SK-N-SH (cell line): ENCODE data around the gene SPEF2. TPM values are rescaled to one million over a fixed set of nuclear protein-coding genes. Genes with fewer than 3 reads are reported as not detected.

Experiments used
- CTCF ChIA-PET: fragments of 300-600, 350-600 bp; formaldehyde crosslinking; extraction: SDS; loops from one replicate; lab custom pipeline; 2021; lab: Yijun Ruan, JAX
- POLR2A ChIA-PET: fragments of 350-600 bp; sonication (Branson Sonifier 250); formaldehyde crosslinking; extraction: SDS; loops from one replicate; lab custom pipeline; 2020; ENCODE audit warnings: antibody characterized with exemption, inconsistent platforms; lab: Yijun Ruan, JAX
- DNase-seq: peaks from one replicate; pipeline ENCODE4 v3.0.0; 2012
- H2AFZ ChIP-seq: fragments of 200-600 bp; sonication (generic); 2 replicates; pipeline ENCODE4 v1.8.1; 2016; ENCODE audit warnings: antibody characterized with exemption, mild to moderate bottlenecking, low read depth
- H3F3A ChIP-seq: fragments of 200-600 bp; sonication (generic); replicated peaks from 2 replicates; pipeline ENCODE3; 2016; ENCODE audit warnings: antibody characterized with exemption, mild to moderate bottlenecking; ENCODE audit not compliant: insufficient read depth
- H3K27ac ChIP-seq, 2 experiments: fragments of 200-500 bp in 1 of 2; fragments of 200-600 bp in 1 of 2; sonication (Bioruptor generic) in 1 of 2; sonication (generic), shearing (Covaris generic) in 1 of 2; 2 replicates each; pipeline versions ENCODE4 v1.5.1 to v1.6.1; 2014 to 2016; ENCODE audit warnings: low read depth in 2 of 2, inconsistent platforms in 1 of 2, low read length in 1 of 2, mild to moderate bottlenecking in 1 of 2, mixed read lengths in 1 of 2
- H3K27me3 ChIP-seq: fragments of 200-600 bp; sonication (generic), shearing (Covaris generic); 2 replicates; pipeline ENCODE4 v1.6.1; 2016; ENCODE audit warnings: mixed run types; ENCODE audit not compliant: insufficient read depth
- H3K36me3 ChIP-seq, 2 experiments: fragments of 200-500 bp in 1 of 2; fragments of 200-600 bp in 1 of 2; sonication (Bioruptor generic) in 1 of 2; sonication (generic) in 1 of 2; replicated peaks in 1 of 2; 2 replicates each; pipeline versions ENCODE3 to v1.5.1; 2014 to 2016; ENCODE audit warnings: low read length in 1 of 2, mild to moderate bottlenecking in 1 of 2; ENCODE audit not compliant: insufficient read depth in 2 of 2, control insufficient read depth in 1 of 2
- H3K4me1 ChIP-seq, 2 experiments: fragments of 200-500 bp in 1 of 2; fragments of 200-600 bp in 1 of 2; sonication (Bioruptor generic) in 1 of 2; sonication (generic), shearing (Covaris generic) in 1 of 2; 2 replicates each; pipeline versions ENCODE4 v1.5.1 to v1.6.1; 2014 to 2016; ENCODE audit warnings: low read depth in 1 of 2, low read length in 1 of 2, mixed run types in 1 of 2; ENCODE audit not compliant: insufficient read depth in 2 of 2, control insufficient read depth in 1 of 2
- H3K4me2 ChIP-seq: fragments of 200-600 bp; sonication (generic), shearing (Covaris generic); 2 replicates; pipeline ENCODE4 v1.6.1; 2017; ENCODE audit warnings: mixed run types
- H3K4me3 ChIP-seq, 2 experiments: fragments of 200-500 bp in 1 of 2; fragments of 200-600 bp in 1 of 2; sonication (Bioruptor generic) in 1 of 2; sonication (generic), shearing (Covaris generic) in 1 of 2; 2 replicates each; pipeline versions ENCODE4 v1.5.1 to v1.8.1; 2014 to 2016; ENCODE audit warnings: low read depth in 2 of 2, inconsistent platforms in 1 of 2, low read length in 1 of 2, mild to moderate bottlenecking in 1 of 2, mixed read lengths in 1 of 2, moderate library complexity in 1 of 2
- H3K79me2 ChIP-seq: fragments of 200-600 bp; sonication (generic); 2 replicates; pipeline ENCODE4 v1.8.1; 2017; ENCODE audit warnings: mild to moderate bottlenecking; ENCODE audit not compliant: insufficient read depth
- H3K9ac ChIP-seq: fragments of 200-600 bp; sonication (generic); 2 replicates; pipeline ENCODE4 v1.6.1; 2017; ENCODE audit warnings: mixed run types
- H3K9me2 ChIP-seq: fragments of 200-600 bp; sonication (generic); 2 replicates; pipeline ENCODE4 v1.6.1; 2017; ENCODE audit warnings: mixed run types
- H3K9me3 ChIP-seq: fragments of 200-600 bp; sonication (generic); 2 replicates; pipeline ENCODE4 v1.6.1; 2017; ENCODE audit warnings: mixed run types, mild to moderate bottlenecking, moderate library complexity
- H4K20me1 ChIP-seq: fragments of 200-600 bp; sonication (generic); 2 replicates; pipeline ENCODE4 v1.6.1; 2017; ENCODE audit warnings: mild to moderate bottlenecking, mixed run types; ENCODE audit not compliant: insufficient read depth
- EP300 ChIP-seq, 2 experiments: IDR thresholded peaks; 2 replicates each; pipeline versions ENCODE4 v1.4.0 to v1.6.1; 2012; ENCODE audit warnings: borderline replicate concordance in 1 of 2, low read depth in 1 of 2, low read length in 1 of 2
- EZH2phosphoT487 ChIP-seq: fragments of 200-600 bp; sonication (generic); IDR thresholded peaks from 2 replicates; pipeline ENCODE4 v1.6.1; 2017; ENCODE audit warnings: low read depth, mixed run types, mild to moderate bottlenecking, antibody characterized with exemption, moderate library complexity, borderline replicate concordance
- FOSL2 ChIP-seq: IDR thresholded peaks from 2 replicates; pipeline ENCODE4 v1.4.0; 2012; ENCODE audit warnings: low read depth, mild to moderate bottlenecking, moderate library complexity, borderline replicate concordance
- FOXJ3 ChIP-seq: sonication (generic); formaldehyde crosslinking; IDR thresholded peaks from 2 replicates; pipeline ENCODE4 v1.5.1; 2020; ENCODE audit warnings: mild to moderate bottlenecking, missing genetic modification reagents
- FOXM1 ChIP-seq: IDR thresholded peaks from 2 replicates; pipeline ENCODE4 v1.4.0; 2012; ENCODE audit warnings: low read depth, mild to moderate bottlenecking
- MEF2A ChIP-seq: IDR thresholded peaks from 2 replicates; pipeline ENCODE4 v1.4.0; 2012; ENCODE audit warnings: low read depth, borderline replicate concordance
- RXRA ChIP-seq: IDR thresholded peaks from 2 replicates; pipeline ENCODE4 v1.4.0; 2012; ENCODE audit warnings: low read depth, mild to moderate bottlenecking, borderline replicate concordance
- SMC3 ChIP-seq: IDR thresholded peaks from 2 replicates; pipeline ENCODE4 v1.6.1; 2012; ENCODE audit warnings: low read depth, low read length, improper control_type of control experiment
- TAF1 ChIP-seq: IDR thresholded peaks from 2 replicates; pipeline ENCODE4 v1.6.1; 2012; ENCODE audit warnings: low read depth, mild to moderate bottlenecking, low read length, moderate library complexity, borderline replicate concordance
- TEAD4 ChIP-seq: IDR thresholded peaks from 2 replicates; pipeline ENCODE4 v1.4.0; 2012; ENCODE audit warnings: mild to moderate bottlenecking, borderline replicate concordance; ENCODE audit not compliant: insufficient read depth
- YY1 ChIP-seq: IDR thresholded peaks from 2 replicates; pipeline ENCODE4 v1.4.0; 2012; ENCODE audit warnings: low read depth, mild to moderate bottlenecking
- WGBS: methylation state at CpG from one replicate; pipeline ENCODE4 v1.1.6; 2017; ENCODE audit warnings: low lambda C conversion rate; 5-methylcytosine and 5-hydroxymethylcytosine counted together
- polyA plus RNA-seq, 3 experiments: library from polyadenylated mRNA; depleted of rRNA; stranded (reverse); fragments of >200 nt; gene quantifications; 2 replicates each; pipeline ENCODE4 v1.2.3, GENCODE V29; 2012
- TF ChIP-seq, protein P1 (sequence below): IDR thresholded peaks from 2 replicates; pipeline ENCODE4 v1.4.0; 2012; ENCODE audit warnings: low read depth, borderline replicate concordance
- TF ChIP-seq, protein P2 (sequence below): fragments of 200-600 bp; sonication (generic); IDR thresholded peaks from 2 replicates; pipeline ENCODE4 v1.6.1; 2017; ENCODE audit warnings: antibody characterized with exemption, mild to moderate bottlenecking, moderate library complexity
- TF ChIP-seq, protein P3 (sequence below): fragments of 150-350 bp; IDR thresholded peaks from 2 replicates; pipeline ENCODE4 v1.6.1; 2017; ENCODE audit warnings: antibody characterized with exemption, low read length, low read depth, borderline replicate concordance
- TF ChIP-seq, protein P4 (sequence below): IDR thresholded peaks from 2 replicates; pipeline ENCODE4 v1.6.1; 2012; ENCODE audit warnings: mild to moderate bottlenecking, low read depth, low read length, moderate library complexity
- TF ChIP-seq, protein P5 (sequence below): IDR thresholded peaks from 2 replicates; pipeline ENCODE4 v1.4.0; 2012; ENCODE audit warnings: low read depth, borderline replicate concordance
- TF ChIP-seq, protein P6 (sequence below): IDR thresholded peaks from 2 replicates; pipeline ENCODE4 v1.4.0; 2012; ENCODE audit warnings: low read depth
- TF ChIP-seq, protein P7 (sequence below): IDR thresholded peaks from 2 replicates; pipeline ENCODE4; 2012

SPEF2 gene
- polyA plus RNA-seq, 1 of the 3 experiments (the other 2 are of a cell fraction) = 1.6 TPM

DNA sequence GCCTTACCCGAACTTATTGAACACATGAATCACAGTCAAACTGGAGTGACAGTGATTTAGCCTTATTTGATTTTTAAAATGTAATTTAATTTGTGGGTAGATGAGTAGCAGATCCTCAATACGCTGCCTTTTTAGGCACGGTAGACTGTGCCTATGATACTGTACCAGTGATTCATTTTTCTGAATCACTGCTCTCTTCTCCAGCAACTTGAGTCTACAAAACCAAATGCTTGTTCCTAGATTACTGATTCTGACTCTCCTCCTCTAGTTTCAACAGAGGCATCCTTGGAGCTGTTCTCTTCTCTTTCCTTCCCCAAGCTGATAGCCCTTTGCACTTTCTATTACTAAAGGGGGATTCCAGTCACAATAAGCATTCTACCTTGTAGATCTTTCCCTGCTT lies 144.7 kb downstream of the SPEF2 start (continued):
- TF ChIP-seq, protein P1, sequence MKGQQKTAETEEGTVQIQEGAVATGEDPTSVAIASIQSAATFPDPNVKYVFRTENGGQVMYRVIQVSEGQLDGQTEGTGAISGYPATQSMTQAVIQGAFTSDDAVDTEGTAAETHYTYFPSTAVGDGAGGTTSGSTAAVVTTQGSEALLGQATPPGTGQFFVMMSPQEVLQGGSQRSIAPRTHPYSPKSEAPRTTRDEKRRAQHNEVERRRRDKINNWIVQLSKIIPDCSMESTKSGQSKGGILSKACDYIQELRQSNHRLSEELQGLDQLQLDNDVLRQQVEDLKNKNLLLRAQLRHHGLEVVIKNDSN = no peak
- TF ChIP-seq RXRA = no peak
- TF ChIP-seq, protein P2, sequence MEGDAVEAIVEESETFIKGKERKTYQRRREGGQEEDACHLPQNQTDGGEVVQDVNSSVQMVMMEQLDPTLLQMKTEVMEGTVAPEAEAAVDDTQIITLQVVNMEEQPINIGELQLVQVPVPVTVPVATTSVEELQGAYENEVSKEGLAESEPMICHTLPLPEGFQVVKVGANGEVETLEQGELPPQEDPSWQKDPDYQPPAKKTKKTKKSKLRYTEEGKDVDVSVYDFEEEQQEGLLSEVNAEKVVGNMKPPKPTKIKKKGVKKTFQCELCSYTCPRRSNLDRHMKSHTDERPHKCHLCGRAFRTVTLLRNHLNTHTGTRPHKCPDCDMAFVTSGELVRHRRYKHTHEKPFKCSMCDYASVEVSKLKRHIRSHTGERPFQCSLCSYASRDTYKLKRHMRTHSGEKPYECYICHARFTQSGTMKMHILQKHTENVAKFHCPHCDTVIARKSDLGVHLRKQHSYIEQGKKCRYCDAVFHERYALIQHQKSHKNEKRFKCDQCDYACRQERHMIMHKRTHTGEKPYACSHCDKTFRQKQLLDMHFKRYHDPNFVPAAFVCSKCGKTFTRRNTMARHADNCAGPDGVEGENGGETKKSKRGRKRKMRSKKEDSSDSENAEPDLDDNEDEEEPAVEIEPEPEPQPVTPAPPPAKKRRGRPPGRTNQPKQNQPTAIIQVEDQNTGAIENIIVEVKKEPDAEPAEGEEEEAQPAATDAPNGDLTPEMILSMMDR = no peak

DNA sequence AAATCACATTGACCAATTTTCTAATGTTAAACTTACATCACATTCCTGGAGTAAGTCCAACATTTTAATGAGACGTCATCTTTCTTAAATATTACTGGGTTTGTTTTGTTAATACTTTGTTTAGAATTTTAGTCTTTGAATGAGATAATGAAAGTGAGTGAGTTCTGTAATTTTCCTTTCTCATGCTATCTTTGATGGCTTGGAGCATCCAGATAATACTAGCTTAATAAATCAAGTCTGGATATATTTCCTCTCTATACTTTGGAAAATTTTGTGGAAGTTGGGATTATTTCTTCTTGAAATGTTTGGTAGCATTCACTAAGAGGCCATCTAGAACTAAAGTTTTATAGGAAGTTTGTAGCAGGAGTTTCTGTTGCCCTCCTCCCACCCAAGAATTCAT lies 148.3 kb downstream of the SPEF2 start:
- POLR2A ChIA-PET = no interaction called here
- no peak overlapping the region for H3K4me2 ChIP-seq
- H3K79me2 ChIP-seq = no peaks in the 10 kb centered on the region
- TF ChIP-seq FOXJ3 (no peak), MEF2A (no peak), TEAD4 (no peak), YY1 (no peak), EP300 (IDR thresholded peaks at IDR 0.05; ENCODE audit: borderline replicate concordance in 1 of 2, low read depth in 1 of 2, low read length in 1 of 2) (no peak), FOXM1 (no peak), FOSL2 (no peak), EZH2phosphoT487 (no peak), TAF1 (no peak), SMC3 (no peak)
- TF ChIP-seq, protein P3, sequence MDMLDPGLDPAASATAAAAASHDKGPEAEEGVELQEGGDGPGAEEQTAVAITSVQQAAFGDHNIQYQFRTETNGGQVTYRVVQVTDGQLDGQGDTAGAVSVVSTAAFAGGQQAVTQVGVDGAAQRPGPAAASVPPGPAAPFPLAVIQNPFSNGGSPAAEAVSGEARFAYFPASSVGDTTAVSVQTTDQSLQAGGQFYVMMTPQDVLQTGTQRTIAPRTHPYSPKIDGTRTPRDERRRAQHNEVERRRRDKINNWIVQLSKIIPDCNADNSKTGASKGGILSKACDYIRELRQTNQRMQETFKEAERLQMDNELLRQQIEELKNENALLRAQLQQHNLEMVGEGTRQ = no peak
- TF ChIP-seq, protein P4, sequence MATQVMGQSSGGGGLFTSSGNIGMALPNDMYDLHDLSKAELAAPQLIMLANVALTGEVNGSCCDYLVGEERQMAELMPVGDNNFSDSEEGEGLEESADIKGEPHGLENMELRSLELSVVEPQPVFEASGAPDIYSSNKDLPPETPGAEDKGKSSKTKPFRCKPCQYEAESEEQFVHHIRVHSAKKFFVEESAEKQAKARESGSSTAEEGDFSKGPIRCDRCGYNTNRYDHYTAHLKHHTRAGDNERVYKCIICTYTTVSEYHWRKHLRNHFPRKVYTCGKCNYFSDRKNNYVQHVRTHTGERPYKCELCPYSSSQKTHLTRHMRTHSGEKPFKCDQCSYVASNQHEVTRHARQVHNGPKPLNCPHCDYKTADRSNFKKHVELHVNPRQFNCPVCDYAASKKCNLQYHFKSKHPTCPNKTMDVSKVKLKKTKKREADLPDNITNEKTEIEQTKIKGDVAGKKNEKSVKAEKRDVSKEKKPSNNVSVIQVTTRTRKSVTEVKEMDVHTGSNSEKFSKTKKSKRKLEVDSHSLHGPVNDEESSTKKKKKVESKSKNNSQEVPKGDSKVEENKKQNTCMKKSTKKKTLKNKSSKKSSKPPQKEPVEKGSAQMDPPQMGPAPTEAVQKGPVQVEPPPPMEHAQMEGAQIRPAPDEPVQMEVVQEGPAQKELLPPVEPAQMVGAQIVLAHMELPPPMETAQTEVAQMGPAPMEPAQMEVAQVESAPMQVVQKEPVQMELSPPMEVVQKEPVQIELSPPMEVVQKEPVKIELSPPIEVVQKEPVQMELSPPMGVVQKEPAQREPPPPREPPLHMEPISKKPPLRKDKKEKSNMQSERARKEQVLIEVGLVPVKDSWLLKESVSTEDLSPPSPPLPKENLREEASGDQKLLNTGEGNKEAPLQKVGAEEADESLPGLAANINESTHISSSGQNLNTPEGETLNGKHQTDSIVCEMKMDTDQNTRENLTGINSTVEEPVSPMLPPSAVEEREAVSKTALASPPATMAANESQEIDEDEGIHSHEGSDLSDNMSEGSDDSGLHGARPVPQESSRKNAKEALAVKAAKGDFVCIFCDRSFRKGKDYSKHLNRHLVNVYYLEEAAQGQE = no peak
- TF ChIP-seq, protein P5, sequence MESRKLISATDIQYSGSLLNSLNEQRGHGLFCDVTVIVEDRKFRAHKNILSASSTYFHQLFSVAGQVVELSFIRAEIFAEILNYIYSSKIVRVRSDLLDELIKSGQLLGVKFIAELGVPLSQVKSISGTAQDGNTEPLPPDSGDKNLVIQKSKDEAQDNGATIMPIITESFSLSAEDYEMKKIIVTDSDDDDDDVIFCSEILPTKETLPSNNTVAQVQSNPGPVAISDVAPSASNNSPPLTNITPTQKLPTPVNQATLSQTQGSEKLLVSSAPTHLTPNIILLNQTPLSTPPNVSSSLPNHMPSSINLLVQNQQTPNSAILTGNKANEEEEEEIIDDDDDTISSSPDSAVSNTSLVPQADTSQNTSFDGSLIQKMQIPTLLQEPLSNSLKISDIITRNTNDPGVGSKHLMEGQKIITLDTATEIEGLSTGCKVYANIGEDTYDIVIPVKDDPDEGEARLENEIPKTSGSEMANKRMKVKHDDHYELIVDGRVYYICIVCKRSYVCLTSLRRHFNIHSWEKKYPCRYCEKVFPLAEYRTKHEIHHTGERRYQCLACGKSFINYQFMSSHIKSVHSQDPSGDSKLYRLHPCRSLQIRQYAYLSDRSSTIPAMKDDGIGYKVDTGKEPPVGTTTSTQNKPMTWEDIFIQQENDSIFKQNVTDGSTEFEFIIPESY = no peak
- TF ChIP-seq, protein P1 = no peak
- TF ChIP-seq, protein P6, sequence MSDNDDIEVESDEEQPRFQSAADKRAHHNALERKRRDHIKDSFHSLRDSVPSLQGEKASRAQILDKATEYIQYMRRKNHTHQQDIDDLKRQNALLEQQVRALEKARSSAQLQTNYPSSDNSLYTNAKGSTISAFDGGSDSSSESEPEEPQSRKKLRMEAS = no peak
- TF ChIP-seq, protein P7, sequence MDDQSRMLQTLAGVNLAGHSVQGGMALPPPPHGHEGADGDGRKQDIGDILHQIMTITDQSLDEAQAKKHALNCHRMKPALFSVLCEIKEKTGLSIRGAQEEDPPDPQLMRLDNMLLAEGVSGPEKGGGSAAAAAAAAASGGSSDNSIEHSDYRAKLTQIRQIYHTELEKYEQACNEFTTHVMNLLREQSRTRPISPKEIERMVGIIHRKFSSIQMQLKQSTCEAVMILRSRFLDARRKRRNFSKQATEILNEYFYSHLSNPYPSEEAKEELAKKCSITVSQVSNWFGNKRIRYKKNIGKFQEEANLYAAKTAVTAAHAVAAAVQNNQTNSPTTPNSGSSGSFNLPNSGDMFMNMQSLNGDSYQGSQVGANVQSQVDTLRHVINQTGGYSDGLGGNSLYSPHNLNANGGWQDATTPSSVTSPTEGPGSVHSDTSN = no peak
- no peaks in the 10 kb centered on the region for H4K20me1 ChIP-seq
- no peaks in the 10 kb centered on the region for H3K27me3 ChIP-seq
- no peaks in the 10 kb centered on the region for H3K4me1 ChIP-seq
- CTCF ChIA-PET = interaction anchor here (0.6 to 2.1 kb wide), 5 partner anchors 11 to 161 kb away, joined by 3 to 5 read pairs (median 4); no protein-coding TSS in a partner anchor
- H3K9ac ChIP-seq = no peak overlapping the region
- no peaks in the 10 kb centered on the region for H3K36me3 ChIP-seq
- H3F3A ChIP-seq = no peaks in the 10 kb centered on the region
- DNase-seq = no peak
- no peak overlapping the region for H2AFZ ChIP-seq
- H3K27ac ChIP-seq = no peak overlapping the region
- H3K4me3 ChIP-seq = no peak overlapping the region
- 49% methylated on average over 1 of the region's 1 CpG for WGBS
- H3K9me3 ChIP-seq = no peaks in the 10 kb centered on the region
- no peaks in the 10 kb centered on the region for H3K9me2 ChIP-seq
